Body of pancreas (tissue), 4 donors: ENCODE results near the gene FAM131A.

Source experiments
- CTCF ChIP-seq, 7 experiments: fragments of 450-650 bp in 4 of 7; fragments of 200-600 bp in 3 of 7; sonication (generic) in 3 of 7; IDR thresholded peaks; one replicate each; pipeline ENCODE4 v1.5.1; 2016 to 2019; ENCODE audit warnings: antibody characterized with exemption in 7 of 7
- POLR2A ChIP-seq, 3 donors: fragments of 450-650 bp; IDR thresholded peaks; one replicate each; pipeline ENCODE4 v1.6.1; 2016; ENCODE audit warnings: antibody characterized with exemption in 3 of 3, mild to moderate bottlenecking in 2 of 3

- no peak for TF ChIP-seq POLR2A (IDR thresholded peaks at IDR 0.05)
- TF ChIP-seq CTCF (IDR thresholded peaks at IDR 0.05), result no peak
These were observed 30.9 kb upstream of the FAM131A start for GRCh38 chr3:184306341-184306972.
